Endothelial cell of hepatic sinusoid (primary cell): ENCODE results near the gene ALG9.

Experiments used
- in situ Hi-C: cut with HindIII; loops from 2 replicates; pipeline ENCODE4 v1.10.0; 2017; ENCODE audit warnings: low sequenced_read_pairs

The ALG9 gene

GRCh38 chr11:111838054-111838453, 33.3 kb downstream of the ALG9 start:
- in situ Hi-C loops = no loop called here

GRCh38 chr11:111837366-111837891, 34.0 kb downstream of the ALG9 start:
- in situ Hi-C loops = no loop called here

GRCh38 chr11:111836721-111837120, 34.7 kb downstream of the ALG9 start:
- in situ Hi-C loops = no loop called here

DNA sequence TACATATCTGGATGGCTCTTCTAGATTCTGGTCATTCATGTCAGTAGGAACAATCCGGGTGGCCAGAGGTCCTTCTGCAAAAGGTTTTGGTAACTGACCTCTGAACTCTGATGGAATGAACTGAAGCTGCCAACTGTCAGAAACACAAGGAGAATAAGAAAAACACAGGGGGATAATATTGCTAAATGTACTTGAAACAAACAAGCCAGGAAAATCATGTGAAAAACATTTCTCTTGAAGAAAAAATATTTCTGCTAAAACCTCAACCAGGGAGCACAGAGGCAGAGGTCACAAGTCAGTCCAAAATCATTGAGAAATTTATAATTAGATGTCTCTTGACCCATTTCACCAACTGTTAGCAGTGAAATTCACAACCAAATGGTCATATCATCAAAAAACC, 35.2 kb downstream of the ALG9 start:
- in situ Hi-C loops = no loop called here

DNA sequence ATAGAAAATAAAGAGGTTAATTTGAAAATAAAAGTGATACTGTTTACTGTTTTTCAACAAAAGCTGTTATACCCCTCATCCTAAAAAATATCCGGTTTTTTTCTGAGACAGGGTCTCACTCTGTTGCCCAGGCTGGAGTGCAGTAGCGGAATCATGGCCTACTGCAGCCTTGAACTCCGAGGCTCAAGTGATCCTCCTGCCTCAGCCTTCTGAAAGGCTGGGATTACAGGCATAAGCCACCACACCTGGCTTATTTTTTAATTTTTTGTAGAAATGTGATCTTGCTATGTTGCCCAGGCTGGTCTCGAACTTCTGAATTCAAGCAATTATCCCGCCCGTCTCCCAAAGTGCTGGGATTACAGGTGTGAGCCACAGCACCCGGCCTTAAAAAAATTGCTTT, 35.7 kb downstream of the ALG9 start:
- in situ Hi-C loops = no loop called here

GRCh38 chr11:111834432-111835163, 36.8 kb downstream of the ALG9 start:
- in situ Hi-C loops = no loop called here

GRCh38 chr11:111833524-111833923, 37.9 kb downstream of the ALG9 start:
- in situ Hi-C loops = no loop called here

GRCh38 chr11:111829185-111829968, 42.0 kb downstream of the ALG9 start:
- in situ Hi-C loops = no loop called here

DNA sequence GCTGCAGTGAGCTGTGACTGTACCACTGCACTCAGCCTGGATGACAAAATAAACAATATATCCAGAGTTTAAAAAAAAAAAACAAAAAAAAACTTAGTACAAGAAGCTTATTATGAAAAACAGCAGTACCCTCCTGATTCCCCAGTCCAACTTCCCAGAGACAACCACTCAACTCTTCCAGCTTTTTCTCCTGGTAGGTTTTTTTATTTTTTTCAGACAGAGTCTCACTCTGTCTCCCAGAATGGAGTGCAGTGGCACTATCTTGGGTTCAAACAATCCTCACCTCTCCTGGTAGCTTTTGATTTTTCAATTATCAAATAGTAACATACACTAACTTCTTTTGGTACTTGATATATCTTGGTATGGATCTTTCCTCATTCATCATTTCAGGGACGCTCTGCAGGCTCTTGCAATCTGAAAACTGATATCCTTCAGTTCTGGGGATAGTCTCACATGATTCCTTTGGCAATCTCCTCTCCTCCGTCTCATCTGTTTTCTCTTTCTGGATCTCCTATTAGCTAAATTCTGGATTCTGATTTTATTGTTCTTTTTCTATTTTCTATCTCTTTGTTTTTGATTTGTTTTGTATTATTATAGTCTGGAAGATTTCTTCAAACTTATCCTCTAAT, 44.9 kb downstream of the ALG9 start:
- in situ Hi-C loops = no loop called here

DNA sequence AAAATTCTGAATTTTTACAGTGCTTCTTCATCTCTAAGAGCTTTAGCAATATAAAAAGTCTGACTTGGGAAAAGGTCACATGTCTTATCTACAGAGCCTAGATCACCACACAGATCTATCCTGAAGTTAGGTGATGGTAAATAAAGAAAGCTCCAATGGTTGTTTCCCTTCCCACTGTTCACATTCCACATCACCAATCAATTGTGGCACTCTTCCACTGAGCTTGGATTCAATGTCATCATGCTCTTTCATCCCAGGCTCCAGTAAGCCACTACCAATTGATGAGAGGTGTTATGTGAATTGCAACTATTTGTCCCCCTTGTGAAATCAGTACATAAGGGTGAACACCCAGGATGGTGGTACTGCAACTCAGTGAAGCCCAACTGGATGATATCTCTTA, 47.8 kb downstream of the ALG9 start:
- in situ Hi-C loops = no loop called here

GRCh38 chr11:111823131-111823530, 48.2 kb downstream of the ALG9 start:
- in situ Hi-C loops = no loop called here

DNA sequence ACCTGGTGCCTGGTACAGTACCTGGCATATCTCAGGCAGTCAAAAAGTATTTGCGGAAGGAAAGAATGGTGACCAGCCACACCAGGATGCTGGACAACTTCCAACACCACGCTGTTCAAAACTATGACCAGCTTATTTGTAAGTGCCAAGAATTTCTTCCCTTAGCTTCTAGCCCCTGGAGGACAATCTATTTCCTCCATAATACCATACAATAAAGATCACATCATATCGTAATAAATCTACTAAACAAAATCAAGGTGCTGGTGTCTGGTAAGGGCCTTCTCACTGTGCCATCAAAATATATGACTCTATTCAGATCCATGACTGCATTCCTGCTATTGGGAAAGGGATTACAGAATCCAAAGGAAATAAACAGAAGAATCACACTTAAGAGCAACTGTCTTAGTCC, 51.5 kb downstream of the ALG9 start:
- in situ Hi-C loops = no loop called here

DNA sequence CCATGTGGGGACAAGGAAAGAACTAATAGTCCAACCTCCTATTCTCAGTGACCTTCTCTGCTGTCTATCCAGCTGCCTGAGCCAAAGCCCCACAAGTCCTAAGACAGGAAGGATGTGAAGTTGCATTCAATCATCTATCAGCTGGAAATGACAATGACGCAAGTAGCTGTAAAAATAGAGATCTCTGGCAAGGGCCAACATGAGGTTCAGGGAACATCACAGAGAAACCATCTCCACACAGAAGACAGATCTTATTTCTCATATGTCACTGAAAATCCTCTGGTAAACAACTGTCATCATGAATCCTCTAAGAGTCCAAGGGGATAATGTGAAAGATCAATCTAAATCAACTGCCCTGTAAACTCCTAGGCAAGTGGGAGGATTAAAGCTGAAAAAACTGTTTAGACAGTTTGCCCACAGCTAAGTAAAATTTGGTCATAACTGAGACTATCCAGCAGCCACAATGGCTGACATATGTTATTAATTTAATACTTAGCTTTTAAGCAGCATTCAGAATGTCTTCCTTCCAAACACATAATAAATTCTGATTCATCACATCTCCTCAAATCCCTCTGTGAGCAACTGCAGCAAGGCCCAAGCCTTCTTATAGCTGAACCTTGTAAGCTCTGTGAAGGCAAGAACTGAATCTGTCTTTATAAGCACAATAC, 52.1 kb downstream of the ALG9 start:
- in situ Hi-C loops = no loop called here

GRCh38 chr11:111815489-111815888, 55.9 kb downstream of the ALG9 start:
- in situ Hi-C loops = no loop called here

DNA sequence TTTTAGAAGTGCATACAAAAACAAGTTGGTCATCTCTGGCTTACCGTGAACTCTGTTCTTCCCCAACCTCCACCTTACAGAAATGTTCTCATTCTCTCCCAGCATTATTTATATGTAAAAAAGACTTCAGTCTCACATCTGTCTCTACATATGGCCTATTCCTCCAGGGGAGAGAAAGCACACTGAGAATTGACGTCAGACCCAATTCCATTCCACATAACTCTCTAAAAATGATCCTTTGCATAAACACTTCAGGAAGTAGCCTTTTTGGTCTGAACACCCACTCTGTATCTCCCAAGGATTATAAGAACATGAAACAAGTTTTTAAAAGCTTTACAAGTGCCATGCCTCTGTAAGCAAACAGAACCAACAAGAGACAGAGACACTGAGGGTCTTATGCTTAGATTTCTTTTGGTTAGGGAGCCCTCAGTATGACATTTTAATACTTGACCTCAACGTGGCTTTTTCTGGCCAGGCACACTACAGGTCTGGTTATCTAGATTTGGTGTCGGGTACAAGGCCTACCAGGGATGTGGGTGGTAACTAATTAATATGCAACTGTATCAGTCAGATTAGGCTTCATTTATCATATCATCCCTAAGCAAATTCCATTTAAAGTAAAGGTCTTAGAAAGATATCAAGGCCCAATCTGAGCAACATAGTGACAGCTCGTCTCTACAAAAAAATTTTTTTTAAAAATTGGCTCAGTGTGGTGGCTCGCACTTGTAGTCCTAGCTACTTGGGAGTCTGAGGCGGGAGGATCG, 56.6 kb downstream of the ALG9 start:
- in situ Hi-C loops = no loop called here

DNA sequence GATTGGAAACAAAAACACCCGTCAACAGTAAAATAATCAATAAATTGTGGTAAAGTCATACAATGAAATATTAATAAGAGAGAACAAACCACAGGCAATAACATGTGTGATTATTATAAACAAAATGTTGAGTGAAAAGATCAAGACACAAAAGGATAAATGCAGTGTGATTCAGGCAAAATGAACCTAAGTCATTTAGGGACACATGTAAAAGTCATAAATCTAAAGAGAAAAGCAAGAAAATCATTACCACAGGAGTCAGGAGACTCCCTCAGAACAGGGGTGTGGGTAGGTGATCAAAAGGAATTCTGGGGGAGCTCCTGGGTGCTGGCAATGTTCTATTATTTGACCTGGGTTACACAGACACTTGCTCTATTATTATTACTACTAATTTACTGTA, 57.3 kb downstream of the ALG9 start:
- in situ Hi-C loops = no loop called here

DNA sequence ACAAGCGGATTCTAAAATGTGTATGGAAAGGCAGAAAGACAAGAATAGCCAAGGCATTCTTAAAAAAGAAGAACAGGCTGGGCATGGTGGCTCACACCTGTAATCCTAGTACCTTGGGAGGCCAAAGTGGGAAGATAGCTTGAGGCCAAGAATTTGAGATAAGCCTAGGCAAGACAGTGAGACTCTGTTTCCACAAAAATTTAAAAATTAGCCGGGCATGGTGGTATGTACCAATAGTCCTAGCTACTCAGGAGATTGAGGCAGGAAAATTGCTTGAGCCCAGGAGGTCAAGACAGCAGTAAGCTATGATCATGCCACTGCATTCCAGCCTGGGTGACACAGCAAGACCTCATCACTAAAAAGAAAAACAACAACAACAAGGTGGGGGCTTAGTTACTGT, 59.2 kb downstream of the ALG9 start:
- in situ Hi-C loops = no loop called here

DNA sequence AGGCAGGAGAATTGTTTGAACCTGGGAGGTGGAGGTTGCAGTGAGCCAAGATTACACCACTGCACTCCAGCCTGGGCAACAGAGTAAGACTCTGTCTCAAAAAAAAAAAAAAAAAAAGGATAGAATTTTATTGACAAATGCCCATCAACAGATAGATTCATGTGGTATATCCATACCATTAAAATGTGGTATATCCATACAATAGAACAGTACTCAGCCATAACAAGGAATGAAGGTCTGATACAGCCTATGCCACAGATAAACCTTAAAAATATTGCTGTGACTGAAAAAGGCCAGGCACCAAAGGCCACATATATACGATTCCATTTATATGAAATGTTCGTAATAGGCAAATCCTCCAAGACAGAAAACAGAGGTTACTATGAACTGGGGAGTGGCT, 59.9 kb downstream of the ALG9 start:
- in situ Hi-C loops = no loop called here

- in situ Hi-C loops = loop anchor here (5.0 kb wide), 1 partner anchor 87 kb away; no protein-coding TSS in a partner anchor
These were observed 62.5 kb downstream of the ALG9 start for GRCh38 chr11:111808834-111809233.

DNA sequence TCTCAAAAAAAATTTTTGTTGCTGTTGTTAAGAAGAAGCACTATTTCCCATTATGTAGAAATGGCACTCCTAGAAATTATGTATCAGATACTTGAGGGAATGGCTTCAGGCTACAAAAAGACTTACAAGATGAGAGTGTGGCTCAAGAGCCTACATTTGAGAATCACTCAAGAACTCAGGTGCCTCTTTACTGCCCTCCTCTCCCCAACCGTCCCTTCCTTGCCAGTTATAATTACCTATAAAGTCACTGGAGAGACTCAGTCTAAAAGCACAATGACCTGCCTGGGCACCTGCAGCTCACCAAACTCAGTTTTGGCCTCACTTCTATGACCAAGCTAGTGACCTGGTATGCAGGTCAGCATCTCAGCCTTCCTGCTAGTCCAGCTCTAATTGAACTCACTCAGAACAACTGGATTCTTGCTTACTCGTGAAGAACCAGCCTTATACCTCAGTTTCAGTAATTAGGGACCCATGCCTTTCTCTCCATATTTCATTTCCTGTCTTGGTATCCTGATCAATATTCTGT, 63.3 kb downstream of the ALG9 start:
- in situ Hi-C loops = loop anchor here (5.0 kb wide), 1 partner anchor 86 kb away; no protein-coding TSS in a partner anchor
